Stomach (tissue), 9 donors: Measurements from ENCODE around the gene ITGB5. TPM values are rescaled to one million over a fixed set of nuclear protein-coding genes. Genes with fewer than 3 reads are reported as not detected.
A peak's percentile ranks its signal among the peaks of the same experiment; 100 is the strongest.

Experiments
- DNase-seq, 2 donors: peaks; one replicate each; pipeline versions ENCODE4 v3.0.0 to v3.0.0-alpha.2; 2013 to 2019
- H3K27ac ChIP-seq, 5 donors: fragments of 200-600 bp in 4 of 5; sonication (generic) in 4 of 5; one replicate each; pipeline ENCODE4 v1.5.1; 2013 to 2019; ENCODE audit warnings: mild to moderate bottlenecking in 1 of 5, moderate library complexity in 1 of 5
- H3K27me3 ChIP-seq, 3 donors: fragments of 200-600 bp; sonication (generic); one replicate each; pipeline ENCODE4 v1.5.1; 2017 to 2019; ENCODE audit warnings: mixed run types in 1 of 3
- H3K36me3 ChIP-seq, 4 donors: fragments of 200-600 bp; sonication (generic); 1 replicate in 3 of 4; 2 replicates in 1 of 4; pipeline ENCODE4 v1.5.1; 2016 to 2019
- H3K4me1 ChIP-seq, 4 donors: fragments of 200-600 bp; sonication (generic); one replicate each; pipeline ENCODE4 v1.5.1; 2016 to 2019
- H3K4me3 ChIP-seq, 4 donors: fragments of 200-600 bp; sonication (generic) in 3 of 4; one replicate each; pipeline ENCODE4 v1.5.1; 2016 to 2019; ENCODE audit warnings: mild to moderate bottlenecking in 1 of 4
- H3K9me3 ChIP-seq, 4 donors: fragments of 200-600 bp; sonication (generic); one replicate each; pipeline ENCODE4 v1.5.1; 2016 to 2019
- EP300 ChIP-seq: sonication (generic); formaldehyde crosslinking; IDR thresholded peaks from one replicate; pipeline ENCODE4 v1.6.1; 2017; ENCODE audit warnings: antibody characterized with exemption
- POLR2A ChIP-seq, 4 donors: fragments of 450-650 bp; IDR thresholded peaks; one replicate each; pipeline ENCODE4 v1.6.1; 2016; ENCODE audit warnings: antibody characterized with exemption in 4 of 4, control low read depth in 2 of 4, mild to moderate bottlenecking in 1 of 4, moderate library complexity in 1 of 4
- POLR2AphosphoS5 ChIP-seq, 3 donors: sonication (generic); formaldehyde crosslinking; IDR thresholded peaks; one replicate each; pipeline ENCODE4 v1.6.1; 2016; ENCODE audit warnings: antibody characterized with exemption in 3 of 3
- WGBS, 5 donors: extraction: QIAGEN DNeasy Blood & Tissue Kit in 3 of 5; methylation state at CpG; one replicate each; pipeline versions ENCODE4 v1.1.5 to v1.1.7; 2013 to 2018; 5-methylcytosine and 5-hydroxymethylcytosine counted together
- intact Hi-C: fragments of 100-400 bp; cut with DNase I; formaldehyde crosslinking; loops from one replicate; pipeline ENCODE4 v1.15.1; 2023; ENCODE audit warnings: low total_unique reads
- polyA plus RNA-seq, 3 donors: library from polyadenylated mRNA; stranded (reverse); fragments of 200-250 nt; gene quantifications; one replicate each; pipeline ENCODE4 v1.2.3, GENCODE V29; 2013
- total RNA-seq, 5 donors: library from RNA; depleted of rRNA; stranded (reverse); fragments of >200 nt; gene quantifications; one replicate each; pipeline versions ENCODE4 v1.1.0 to v1.2.3, GENCODE V29; 2014 to 2016
- TF ChIP-seq, protein P1 (sequence below), 7 experiments: fragments of 450-650 bp in 4 of 7; fragments of 200-600 bp in 3 of 7; sonication (generic) in 3 of 7; IDR thresholded peaks; one replicate each; pipeline ENCODE4 v1.5.1; 2016 to 2019; ENCODE audit warnings: antibody characterized with exemption in 7 of 7, control low read depth in 2 of 7, mild to moderate bottlenecking in 1 of 7
- donor health status: healthy with polysubstance abuse.
- donor health status: Bipolar disorder and iron deficiency.
- donor health status: healthy.

ITGB5 gene
- total and polyA plus RNA-seq, 8 donors: 8.2 to 205 (median 54.1) TPM

DNA sequence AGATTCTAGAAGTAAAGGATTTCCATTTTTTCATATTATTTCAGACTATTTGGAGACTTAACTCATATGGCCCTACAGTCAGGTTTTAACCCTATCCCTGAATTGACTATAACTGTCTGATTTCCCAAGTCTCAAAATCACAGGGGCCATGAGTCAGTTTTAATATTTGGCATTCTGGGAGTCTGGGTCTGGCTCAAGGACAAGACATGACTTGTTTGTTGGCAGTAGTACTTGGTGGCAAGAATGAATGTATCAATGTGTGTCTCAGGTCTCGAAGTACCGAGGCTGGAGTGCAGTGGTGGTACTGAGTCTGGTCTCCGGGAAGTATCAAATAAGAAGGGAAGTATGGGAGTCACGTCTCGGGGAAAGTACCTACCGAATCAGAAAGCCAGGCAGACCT, 146.1 kb downstream of the ITGB5 start:
- peaks cover 0 to 10% (median 0%) of the 10 kb centered on the region in 4 donors for H3K4me1 ChIP-seq
- TF ChIP-seq, protein P1, sequence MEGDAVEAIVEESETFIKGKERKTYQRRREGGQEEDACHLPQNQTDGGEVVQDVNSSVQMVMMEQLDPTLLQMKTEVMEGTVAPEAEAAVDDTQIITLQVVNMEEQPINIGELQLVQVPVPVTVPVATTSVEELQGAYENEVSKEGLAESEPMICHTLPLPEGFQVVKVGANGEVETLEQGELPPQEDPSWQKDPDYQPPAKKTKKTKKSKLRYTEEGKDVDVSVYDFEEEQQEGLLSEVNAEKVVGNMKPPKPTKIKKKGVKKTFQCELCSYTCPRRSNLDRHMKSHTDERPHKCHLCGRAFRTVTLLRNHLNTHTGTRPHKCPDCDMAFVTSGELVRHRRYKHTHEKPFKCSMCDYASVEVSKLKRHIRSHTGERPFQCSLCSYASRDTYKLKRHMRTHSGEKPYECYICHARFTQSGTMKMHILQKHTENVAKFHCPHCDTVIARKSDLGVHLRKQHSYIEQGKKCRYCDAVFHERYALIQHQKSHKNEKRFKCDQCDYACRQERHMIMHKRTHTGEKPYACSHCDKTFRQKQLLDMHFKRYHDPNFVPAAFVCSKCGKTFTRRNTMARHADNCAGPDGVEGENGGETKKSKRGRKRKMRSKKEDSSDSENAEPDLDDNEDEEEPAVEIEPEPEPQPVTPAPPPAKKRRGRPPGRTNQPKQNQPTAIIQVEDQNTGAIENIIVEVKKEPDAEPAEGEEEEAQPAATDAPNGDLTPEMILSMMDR (IDR thresholded peaks at IDR 0.05): no peak
- DNase-seq: no peak
- H3K27me3 ChIP-seq: no peaks in the 10 kb centered on the region
- intact Hi-C loops: no loop called here
- 88 to 96% (median 95%) methylated on average over 6 of the region's 6 CpGs for WGBS, 5 donors
- no peak overlapping the region for H3K4me3 ChIP-seq
- no peaks in the 10 kb centered on the region for H3K9me3 ChIP-seq
- H3K36me3 ChIP-seq: peaks cover 69 to 100% (median 98%) of the 10 kb centered on the region in 4 donors
- no peak overlapping the region for H3K27ac ChIP-seq

DNA sequence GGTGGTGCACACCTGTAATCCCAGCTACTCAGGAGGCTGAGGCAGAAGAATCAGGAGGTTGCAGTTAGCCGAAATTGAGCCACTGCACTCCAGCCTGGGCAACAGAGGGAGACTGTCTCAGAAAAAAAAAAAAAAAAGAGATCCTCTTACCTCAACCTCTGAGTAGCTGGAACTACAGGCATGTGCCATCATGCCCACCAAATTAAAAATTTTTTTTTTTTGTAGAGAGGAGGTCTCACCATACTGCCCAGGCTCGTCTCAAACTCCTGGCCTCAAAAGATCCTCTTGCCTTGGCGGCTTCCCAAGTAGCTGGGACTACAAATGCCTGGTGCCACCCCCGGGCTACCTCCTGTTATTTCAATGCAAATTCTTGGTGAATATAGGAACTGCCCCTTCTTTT, 155.4 kb downstream of the ITGB5 start:
- Histone ChIP-seq H3K4me3 (peak overlapping the region in 1 of 4 donors; percentile 87), H3K36me3 (peaks cover 4 to 26% (median 20%) of the 10 kb centered on the region in 4 donors), H3K27me3 (peaks cover 0 to 17% (median 0%) of the 10 kb centered on the region in 3 donors), H3K27ac (no peak overlapping the region), H3K4me1 (peaks cover 18 to 43% (median 36%) of the 10 kb centered on the region in 4 donors), H3K9me3 (no peaks in the 10 kb centered on the region)
- no peak for DNase-seq
- TF ChIP-seq EP300 (no peak), POLR2A (IDR thresholded peaks at IDR 0.05) (no peak), POLR2AphosphoS5 (IDR thresholded peaks at IDR 0.05) (no peak)
- TF ChIP-seq, protein P1 (IDR thresholded peaks at IDR 0.05): no peak
- intact Hi-C loops: no loop called here
- 82 to 88% (median 84%) methylated on average over 4 of the region's 4 CpGs for WGBS, 5 donors

DNA sequence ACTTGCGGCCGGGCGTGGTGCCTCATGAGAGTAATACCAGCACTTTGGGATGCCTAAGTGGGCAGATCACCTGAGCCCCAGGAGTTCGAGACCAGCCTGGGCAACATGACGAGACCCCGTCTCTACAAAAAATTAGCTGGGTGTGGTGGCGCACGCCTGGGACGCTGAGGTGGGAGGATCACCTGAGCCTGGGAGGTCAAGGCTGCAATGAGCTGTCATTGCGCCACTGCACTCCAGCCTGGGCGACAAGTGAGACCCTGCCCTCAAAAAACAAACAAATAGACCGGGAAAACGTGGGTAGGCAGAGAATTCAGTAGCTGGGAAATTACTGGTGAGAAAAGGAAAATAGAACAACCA, 156.2 kb downstream of the ITGB5 start:
- Histone ChIP-seq H3K4me3 (peak overlapping the region; percentile 62 to 88 (median 82)), H3K36me3 (peaks cover 4 to 18% (median 13%) of the 10 kb centered on the region in 4 donors), H3K27me3 (peaks cover 0 to 22% (median 0%) of the 10 kb centered on the region in 3 donors), H3K4me1 (peaks cover 18 to 43% (median 36%) of the 10 kb centered on the region in 4 donors), H3K9me3 (no peaks in the 10 kb centered on the region), H3K27ac (peak overlapping the region in 3 of 5 donors; percentile 77 to 87 (median 82))
- intact Hi-C loops: no loop called here
- no peak for DNase-seq
- 5 to 11% (median 8%) methylated on average over 13 of the region's 13 CpGs for WGBS, 5 donors
- TF ChIP-seq POLR2AphosphoS5 (IDR thresholded peaks at IDR 0.05): no peak

DNA sequence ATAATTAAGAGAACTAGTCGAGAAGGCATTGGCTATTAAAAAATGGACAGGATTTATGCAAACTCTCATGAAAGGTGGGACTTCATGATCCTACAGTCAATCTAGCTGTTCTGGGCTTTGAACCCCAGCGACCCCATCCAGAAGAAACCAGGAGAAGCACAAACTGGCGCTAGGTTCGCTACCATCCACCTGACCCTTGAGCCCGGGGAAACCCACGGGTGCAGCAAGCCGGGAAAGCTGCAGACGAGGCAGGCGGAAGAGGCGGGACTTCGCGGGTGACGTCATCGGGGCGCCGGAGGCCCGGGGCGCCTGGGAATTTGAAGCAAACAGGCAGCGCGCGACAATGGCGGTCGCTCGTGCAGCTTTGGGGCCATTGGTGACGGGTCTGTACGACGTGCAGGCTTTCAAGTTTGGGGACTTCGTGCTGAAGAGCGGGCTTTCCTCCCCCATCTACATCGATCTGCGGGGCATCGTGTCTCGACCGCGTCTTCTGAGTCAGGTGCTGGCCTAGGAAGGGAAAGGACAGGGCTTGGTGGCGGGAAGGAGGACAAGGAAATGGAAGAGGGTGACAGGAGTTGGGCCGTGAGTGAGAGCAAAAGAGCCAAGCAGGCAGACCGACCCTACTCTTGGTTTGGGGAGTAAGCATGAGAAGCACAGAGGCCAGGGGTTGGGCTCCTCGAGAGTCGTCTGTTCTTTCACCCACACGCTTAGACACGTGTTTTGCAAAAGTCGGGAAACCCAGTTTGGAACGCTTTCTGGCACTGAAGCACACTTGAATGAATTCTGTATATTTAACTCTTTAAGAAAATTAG, 156.8 kb downstream of the ITGB5 start, which contains the start of gene UMPS:
Gene UMPS (plus strand): TSS at position 324 of the 812 bp plus-strand sequence. CDS start 20 bp downstream, at position 344.
- intact Hi-C loops: no loop called here
- Histone ChIP-seq H3K4me1 (peaks cover 18 to 43% (median 36%) of the 10 kb centered on the region in 4 donors), H3K4me3 (peak within 1 kb of the TSS; percentile 62 to 88 (median 82)), H3K9me3 (no peaks in the 10 kb centered on the region), H3K27ac (peak within 1 kb of the TSS; percentile 47 to 87 (median 77)), H3K27me3 (peaks cover 0 to 22% (median 0%) of the 10 kb centered on the region in 3 donors), H3K36me3 (peaks cover 2 to 12% (median 7%) of the 10 kb centered on the region in 4 donors)
- WGBS, 5 donors: 0 to 1% (median 0%) methylated on average over 34 to 44 of the region's 44 CpGs
- TF ChIP-seq, protein P1 (IDR thresholded peaks at IDR 0.05): peak in 1 of 7 experiments; percentile 10
- TF ChIP-seq POLR2AphosphoS5 (IDR thresholded peaks at IDR 0.05): peak; percentile 63 to 89 (median 76)
- peak in 1 of 4 donors; percentile 38 for TF ChIP-seq POLR2A (IDR thresholded peaks at IDR 0.05)
- TF ChIP-seq EP300: no peak
- peak; percentile 93 to 97 for DNase-seq
